ENCODE data around the gene TXLNA. TPM values are rescaled to one million over a fixed set of nuclear protein-coding genes. Genes with fewer than 3 reads are reported as not detected.
A peak's percentile ranks its signal among the peaks of the same experiment; 100 is the strongest.

The TXLNA gene
- total RNA-seq, 1 donor from 2014 or later = 83.8 TPM

- Histone ChIP-seq H3K9me3 (no peaks in the 10 kb centered on the region), H3K27me3 (no peaks in the 10 kb centered on the region), H3K4me1 (peaks cover 7 to 21% of the 10 kb centered on the region in 2 donors), H3K36me3 (peaks cover 15 to 32% of the 10 kb centered on the region in 2 donors), H3K27ac (peak within 1 kb of the TSS; percentile 66 to 68), H3K4me3 (peak within 1 kb of the TSS; percentile 73 to 74)
- TF ChIP-seq CTCF (IDR thresholded peaks at IDR 0.05) = no peak
- peak in 1 of 2 donors; percentile 82 for DNase-seq (ENCODE audit: low spot score in 2 of 2)
- intact Hi-C loops (cut with DNase I) = loop anchor here (1.0 to 5.0 kb wide), 2 partner anchors 20 to 92 kb away; partner anchors contain the start of gene HDAC1
Observed at GRCh38 chr1:32200226-32201010, 20.9 kb downstream of the TXLNA start, which contains the start of gene CCDC28B. TSS of gene CCDC28B (plus strand) at chr1:32200595. CDS start at chr1:32201936, 1,341 bp downstream.

- Histone ChIP-seq H3K27ac (peak overlapping the region; percentile 66 to 68), H3K4me1 (peaks cover 7 to 25% of the 10 kb centered on the region in 2 donors), H3K36me3 (peaks cover 9 to 23% of the 10 kb centered on the region in 2 donors), H3K27me3 (no peaks in the 10 kb centered on the region), H3K4me3 (peak overlapping the region; percentile 73 to 74), H3K9me3 (no peaks in the 10 kb centered on the region)
- TF ChIP-seq CTCF (IDR thresholded peaks at IDR 0.05) = peak in 1 of 3 experiments; percentile 18
- peak in 1 of 2 donors; percentile 84 for DNase-seq (ENCODE audit: low spot score in 2 of 2)
- intact Hi-C loops (cut with DNase I) = loop anchor here (5.0 kb wide), 1 partner anchor 91 kb away; the partner anchor contains the start of gene HDAC1
Observed at GRCh38 chr1:32201011-32201855, 21.8 kb downstream of the TXLNA start.

GRCh38 chr1:32204943-32205361 lies 25.5 kb downstream of the TXLNA start:
- no peak for DNase-seq (ENCODE audit: low spot score in 2 of 2)
- H3K4me3 ChIP-seq = peak overlapping the region; percentile 52 to 86
- H3K27ac ChIP-seq = no peak overlapping the region
- no peaks in the 10 kb centered on the region for H3K36me3 ChIP-seq
- no peak for TF ChIP-seq CTCF (IDR thresholded peaks at IDR 0.05)
- intact Hi-C loops (cut with DNase I) = loop anchor here (5.0 kb wide), 1 partner anchor 87 kb away; the partner anchor contains the start of gene HDAC1
- H3K9me3 ChIP-seq = no peaks in the 10 kb centered on the region
- no peaks in the 10 kb centered on the region for H3K27me3 ChIP-seq
- peaks cover 2 to 16% of the 10 kb centered on the region in 2 donors for H3K4me1 ChIP-seq

- Histone ChIP-seq H3K4me1 (peaks cover 0 to 15% of the 10 kb centered on the region in 2 donors), H3K4me3 (peak within 1 kb of the TSS; percentile 52 to 86), H3K27me3 (no peaks in the 10 kb centered on the region), H3K27ac (peak within 1 kb of the TSS in 1 of 2 donors; percentile 22), H3K9me3 (no peaks in the 10 kb centered on the region), H3K36me3 (no peaks in the 10 kb centered on the region)
- intact Hi-C loops (cut with DNase I) = no loop called here
- no peak for TF ChIP-seq CTCF (IDR thresholded peaks at IDR 0.05)
- DNase-seq (ENCODE audit: low spot score in 2 of 2) = peak; percentile 39 to 91
Observed at GRCh38 chr1:32205401-32206370, 26.2 kb downstream of the TXLNA start, which contains the start of gene IQCC. TSS of gene IQCC (plus strand) at chr1:32205671. CDS start at chr1:32205682, 11 bp downstream.
